SK-N-SH (cell line): Measurements from ENCODE around the gene FXR2.

Experiments
- CTCF ChIP-seq: fragments of 200-600 bp; sonication (generic); IDR thresholded peaks from 2 replicates; pipeline ENCODE4 v1.6.1; 2017; ENCODE audit warnings: antibody characterized with exemption, mild to moderate bottlenecking, moderate library complexity
- GATA2 ChIP-seq: sonication (generic); formaldehyde crosslinking; IDR thresholded peaks from 2 replicates; pipeline ENCODE4 v1.5.0; 2020; ENCODE audit warnings: mild to moderate bottlenecking, missing genetic modification reagents
- IRF3 ChIP-seq: fragments of 150-350 bp; IDR thresholded peaks from 2 replicates; pipeline ENCODE4 v1.6.1; 2016; ENCODE audit warnings: mild to moderate bottlenecking, low read depth, low read length
- POLR2AphosphoS5 ChIP-seq: IDR thresholded peaks from 2 replicates; pipeline ENCODE4 v1.6.1; 2012; ENCODE audit warnings: low read depth, low read length
- REST ChIP-seq: IDR thresholded peaks from 2 replicates; pipeline ENCODE4 v1.6.1; 2012; ENCODE audit warnings: mild to moderate bottlenecking, low read depth, low read length, moderate library complexity
- USF2 ChIP-seq: fragments of 150-350 bp; IDR thresholded peaks from 2 replicates; pipeline ENCODE4 v1.6.1; 2017; ENCODE audit warnings: antibody characterized with exemption, low read length, low read depth, borderline replicate concordance

GRCh38 chr17:7634384-7634783, 19.7 kb upstream of the FXR2 start:
- TF ChIP-seq POLR2AphosphoS5 (no peak), CTCF (peak; percentile 67), REST (no peak), GATA2 (no peak), IRF3 (no peak), USF2 (no peak)
